Epithelial cell of esophagus (primary cell): ENCODE measurements around the gene ZNF207.
A peak's percentile ranks its signal among the peaks of the same experiment; 100 is the strongest.

ENCODE experiments used
- DNase-seq: peaks from one replicate; pipeline ENCODE4 v3.0.0; 2010; ENCODE audit warnings: low read depth
- H3K4me3 ChIP-seq: 2 replicates; pipeline ENCODE4 v1.5.1; 2011; ENCODE audit warnings: mild to moderate bottlenecking, low read length, control low read depth
- TF ChIP-seq, protein P1 (sequence below): IDR thresholded peaks from 2 replicates; pipeline ENCODE4 v1.5.1; 2011; ENCODE audit warnings: low read depth, mild to moderate bottlenecking, low read length, control low read depth, inconsistent platforms; ENCODE audit not compliant: insufficient read depth; ENCODE audit errors: missing control alignments

ZNF207 gene

DNA sequence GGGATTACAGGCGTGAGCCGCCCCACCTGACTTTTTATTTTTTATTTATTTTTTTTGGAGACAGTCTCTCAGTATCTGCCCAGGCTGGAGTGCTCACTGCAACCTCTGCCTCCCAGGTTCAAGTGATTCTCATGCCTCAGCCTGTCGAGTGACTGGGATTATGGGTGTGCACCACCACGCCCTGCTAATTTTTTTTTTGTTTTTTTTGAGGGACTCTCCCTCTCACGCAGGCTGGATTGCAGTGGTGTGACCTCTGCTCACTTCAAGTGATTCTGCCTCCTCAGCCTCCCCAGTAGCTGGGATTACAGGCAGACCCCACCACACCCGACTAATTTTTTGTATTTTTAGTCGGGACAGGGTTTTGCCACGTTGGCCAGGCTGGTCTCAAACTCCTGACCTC, 7.7 kb downstream of the ZNF207 start:
- peak; percentile 68 for DNase-seq
- TF ChIP-seq, protein P1, sequence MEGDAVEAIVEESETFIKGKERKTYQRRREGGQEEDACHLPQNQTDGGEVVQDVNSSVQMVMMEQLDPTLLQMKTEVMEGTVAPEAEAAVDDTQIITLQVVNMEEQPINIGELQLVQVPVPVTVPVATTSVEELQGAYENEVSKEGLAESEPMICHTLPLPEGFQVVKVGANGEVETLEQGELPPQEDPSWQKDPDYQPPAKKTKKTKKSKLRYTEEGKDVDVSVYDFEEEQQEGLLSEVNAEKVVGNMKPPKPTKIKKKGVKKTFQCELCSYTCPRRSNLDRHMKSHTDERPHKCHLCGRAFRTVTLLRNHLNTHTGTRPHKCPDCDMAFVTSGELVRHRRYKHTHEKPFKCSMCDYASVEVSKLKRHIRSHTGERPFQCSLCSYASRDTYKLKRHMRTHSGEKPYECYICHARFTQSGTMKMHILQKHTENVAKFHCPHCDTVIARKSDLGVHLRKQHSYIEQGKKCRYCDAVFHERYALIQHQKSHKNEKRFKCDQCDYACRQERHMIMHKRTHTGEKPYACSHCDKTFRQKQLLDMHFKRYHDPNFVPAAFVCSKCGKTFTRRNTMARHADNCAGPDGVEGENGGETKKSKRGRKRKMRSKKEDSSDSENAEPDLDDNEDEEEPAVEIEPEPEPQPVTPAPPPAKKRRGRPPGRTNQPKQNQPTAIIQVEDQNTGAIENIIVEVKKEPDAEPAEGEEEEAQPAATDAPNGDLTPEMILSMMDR, result no peak
- H3K4me3 ChIP-seq, result no peak overlapping the region

DNA sequence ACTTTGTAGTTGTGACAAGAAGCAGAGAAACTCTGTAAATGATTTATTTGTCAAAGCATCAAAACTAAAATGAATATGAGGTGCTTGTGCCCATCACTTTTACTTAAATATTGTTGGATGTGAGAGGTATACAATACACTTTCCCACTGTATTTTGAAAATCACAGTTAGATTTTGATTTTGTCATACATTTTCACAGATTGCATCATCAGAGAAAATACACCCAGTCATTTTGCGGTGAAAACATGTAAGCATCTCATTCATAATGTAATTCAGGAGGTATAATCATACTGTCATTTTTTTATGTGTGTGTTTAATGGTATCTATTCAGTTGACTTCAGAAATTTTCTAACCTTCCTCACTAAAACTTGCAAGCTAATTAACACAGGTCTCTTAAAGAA, 11.3 kb downstream of the ZNF207 start:
- DNase-seq, result no peak
- no peak overlapping the region for H3K4me3 ChIP-seq
- TF ChIP-seq, protein P1, result no peak

- DNase-seq, result no peak
- TF ChIP-seq, protein P1, result no peak
- H3K4me3 ChIP-seq, result no peak overlapping the region
These were observed 20.5 kb downstream of the ZNF207 start for GRCh38 chr17:32370426-32370825.

- DNase-seq, result no peak
These were observed 32.7 kb downstream of the ZNF207 start for GRCh38 chr17:32382526-32383223.

DNA sequence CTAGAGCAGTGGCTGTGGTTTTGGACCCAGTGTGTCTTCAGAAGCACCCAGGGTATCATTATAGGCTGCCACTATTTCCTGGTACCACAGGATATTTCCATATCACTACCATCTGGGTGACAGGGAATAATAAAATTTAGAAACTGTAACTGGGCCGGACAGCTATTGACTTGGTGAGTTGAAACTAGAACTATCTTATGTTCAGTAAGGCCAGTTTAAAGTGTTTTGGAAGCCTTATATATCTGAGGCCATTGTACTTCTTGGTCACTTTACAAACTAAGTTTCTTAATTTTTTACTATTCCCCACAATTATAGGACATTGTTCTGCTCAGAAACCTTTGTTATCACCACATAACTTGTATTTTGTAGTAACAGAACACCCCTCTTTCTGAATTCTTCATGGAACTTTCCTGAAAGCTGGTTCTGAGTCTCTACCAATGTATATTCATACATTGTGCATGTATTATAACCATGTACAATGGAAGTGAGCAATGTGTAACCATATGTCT, 34.0 kb downstream of the ZNF207 start:
- TF ChIP-seq, protein P1, result no peak
- no peak overlapping the region for H3K4me3 ChIP-seq
- DNase-seq, result no peak

More at GRCh38 chr17:32382526-32383223, 32.7 kb downstream of the ZNF207 start:
- TF ChIP-seq, protein P1, result no peak
- H3K4me3 ChIP-seq, result no peak overlapping the region

- no peak overlapping the region for H3K4me3 ChIP-seq
- no peak for DNase-seq
- TF ChIP-seq, protein P1, result no peak
These were observed 35.2 kb downstream of the ZNF207 start for GRCh38 chr17:32385121-32385520.

DNA sequence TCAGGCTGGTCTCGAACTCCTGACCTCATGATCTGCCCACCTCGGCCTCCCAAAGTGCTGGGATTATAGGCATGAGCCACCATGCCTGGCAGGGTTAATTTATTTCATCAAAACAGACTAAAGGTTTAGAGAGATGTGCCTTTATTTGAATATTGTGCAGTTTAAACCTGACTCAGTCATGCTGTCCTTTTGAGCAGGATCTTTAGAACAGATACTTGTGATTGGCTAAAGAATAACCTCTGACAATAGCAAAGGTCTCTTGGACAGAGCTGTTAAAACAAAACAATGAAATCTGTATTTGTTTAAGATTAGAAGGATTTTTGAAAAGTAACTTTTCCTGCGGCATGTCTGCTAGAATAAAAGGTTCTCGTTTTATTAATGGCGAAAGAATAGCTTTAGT, 36.0 kb downstream of the ZNF207 start:
- DNase-seq, result no peak
- no peak overlapping the region for H3K4me3 ChIP-seq
- TF ChIP-seq, protein P1, result no peak
